CD4-positive, alpha-beta T cell (primary cell): ENCODE measurements around the gene RPL13A. TPM values are rescaled to one million over a fixed set of nuclear protein-coding genes. Genes with fewer than 3 reads are reported as not detected.

Source experiments
- ATAC-seq: fragments of 200-7000 bp; cut with Tn5 transposase; one replicate; pipeline ENCODE4 v1.10.0; 2022; ENCODE audit warnings: mild to moderate bottlenecking; ENCODE audit not compliant: poor library complexity
- CTCF ChIA-PET: fragments of 350-600 bp; sonication (Branson Sonifier 250); formaldehyde crosslinking; loops from one replicate; lab custom pipeline; 2021; ENCODE audit warnings: antibody characterized with exemption, inconsistent platforms; lab: Charles Lee
- POLR2A ChIA-PET: fragments of 350-600 bp; sonication (Branson Sonifier 250); formaldehyde crosslinking; loops from one replicate; lab custom pipeline; 2021; ENCODE audit warnings: antibody characterized with exemption, inconsistent platforms; lab: Charles Lee
- DNase-seq, 14 experiments: peaks; one replicate each; pipeline ENCODE4 v3.0.0-alpha.2; 2013 to 2020; ENCODE audit warnings: mixed read lengths in 2 of 14
- H3K27ac ChIP-seq, 2 donors: one replicate each; pipeline versions ENCODE4 v1.5.1 to v1.7.0; 2013; ENCODE audit warnings: low read length in 2 of 2, low read depth in 1 of 2, mild to moderate bottlenecking in 1 of 2
- H3K27me3 ChIP-seq, 2 experiments: 1 replicate in 1 of 2; 2 replicates in 1 of 2; pipeline versions ENCODE4 v1.6.1 to v1.7.0; 2013; ENCODE audit warnings: low read length in 2 of 2, control low read depth in 1 of 2, mild to moderate bottlenecking in 1 of 2, moderate library complexity in 1 of 2; ENCODE audit not compliant: insufficient read depth in 2 of 2, control insufficient read depth in 1 of 2
- H3K36me3 ChIP-seq: one replicate; pipeline ENCODE4 v1.6.1; 2013; ENCODE audit warnings: low read length, control low read depth; ENCODE audit not compliant: insufficient read depth
- H3K4me1 ChIP-seq: one replicate; pipeline ENCODE4 v1.6.1; 2013; ENCODE audit warnings: low read length, control low read depth; ENCODE audit not compliant: insufficient read depth
- H3K4me3 ChIP-seq: one replicate; pipeline ENCODE4 v1.5.1; 2013; ENCODE audit warnings: mild to moderate bottlenecking, low read length, moderate library complexity
- H3K9me3 ChIP-seq, 2 experiments: 1 replicate in 1 of 2; 2 replicates in 1 of 2; pipeline versions ENCODE4 v1.6.1 to v1.7.0; 2013; ENCODE audit warnings: low read length in 2 of 2, mild to moderate bottlenecking in 2 of 2, control low read depth in 1 of 2, moderate library complexity in 1 of 2; ENCODE audit not compliant: control insufficient read depth in 1 of 2, insufficient read depth in 1 of 2
- H3K27ac Mint-ChIP-seq: one replicate; pipeline ENCODE4 v1.8.0; 2020; ENCODE audit warnings: mixed read lengths
- H3K27me3 Mint-ChIP-seq: one replicate; pipeline ENCODE4 v1.8.0; 2021; ENCODE audit warnings: mixed read lengths
- H3K36me3 Mint-ChIP-seq: one replicate; pipeline ENCODE4 v1.8.0; 2021; ENCODE audit warnings: low read depth, mixed read lengths
- H3K4me1 Mint-ChIP-seq: one replicate; pipeline ENCODE4 v1.8.0; 2021; ENCODE audit warnings: low read depth, mixed read lengths
- H3K4me3 Mint-ChIP-seq: one replicate; pipeline ENCODE4 v1.8.0; 2020; ENCODE audit warnings: mild to moderate bottlenecking, mixed read lengths
- H3K9me3 Mint-ChIP-seq: one replicate; pipeline ENCODE4 v1.8.0; 2020; ENCODE audit warnings: mixed read lengths
- intact Hi-C, 2 experiments: fragments of 100-400 bp; cut with DNase I in 1 of 2; cut with micrococcal nuclease in 1 of 2; formaldehyde crosslinking; loops; one replicate each; pipeline versions ENCODE4 v1.15.1 to v1.9.0; 2023 to 2025; cut with DNase I, micrococcal nuclease
- total RNA-seq, 174 experiments: library from RNA in 2 of 174; stranded (reverse) in 2 of 174; gene quantifications; one replicate each; pipeline ENCODE4 v1.2.3 and lab custom pipeline; 2021 to 2026
- TF ChIP-seq, protein P1 (sequence below): fragments of 200-600 bp; IDR thresholded peaks from one replicate; pipeline ENCODE4 v1.8.0; 2022; ENCODE audit warnings: antibody characterized with exemption, mild to moderate bottlenecking

Gene RPL13A
- total RNA-seq, 2 experiments from 2014 or later = 5,328 to 5,481 TPM

DNA sequence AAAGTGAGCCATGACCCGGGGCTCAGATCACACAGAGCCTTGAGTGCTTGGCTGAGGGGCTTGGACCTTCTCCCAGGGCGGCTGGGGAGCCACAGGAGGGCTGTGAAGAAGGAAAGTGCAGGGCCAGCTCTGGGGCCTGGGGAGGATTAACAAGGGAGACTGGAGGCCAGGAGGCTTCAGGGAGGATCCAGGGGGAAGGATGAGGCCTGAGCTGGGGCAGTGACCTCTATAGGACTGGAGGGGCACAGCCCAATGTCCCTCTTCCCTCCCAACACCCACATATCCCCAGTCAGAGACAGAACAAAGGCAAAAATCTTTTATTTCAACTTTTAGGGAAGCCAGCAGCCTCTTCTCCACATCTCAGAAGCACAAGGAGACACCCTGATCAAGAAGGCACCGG lies 41.4 kb upstream of the RPL13A start:
- Mint-ChIP-seq H3K4me3 (peak overlapping the region; percentile 25), H3K27ac (no peak overlapping the region), H3K36me3 (peaks cover 53% of the 10 kb centered on the region), H3K4me1 (peaks cover 41% of the 10 kb centered on the region), H3K27me3 (peaks cover 22% of the 10 kb centered on the region), H3K9me3 (no peaks in the 10 kb centered on the region)
- Histone ChIP-seq H3K36me3 (peaks cover 32% of the 10 kb centered on the region), H3K4me3 (no peak overlapping the region), H3K27ac (no peak overlapping the region), H3K27me3 (peaks cover 14 to 15% of the 10 kb centered on the region in 2 experiments), H3K9me3 (no peaks in the 10 kb centered on the region), H3K4me1 (peaks cover 63% of the 10 kb centered on the region)
- TF ChIP-seq, protein P1, sequence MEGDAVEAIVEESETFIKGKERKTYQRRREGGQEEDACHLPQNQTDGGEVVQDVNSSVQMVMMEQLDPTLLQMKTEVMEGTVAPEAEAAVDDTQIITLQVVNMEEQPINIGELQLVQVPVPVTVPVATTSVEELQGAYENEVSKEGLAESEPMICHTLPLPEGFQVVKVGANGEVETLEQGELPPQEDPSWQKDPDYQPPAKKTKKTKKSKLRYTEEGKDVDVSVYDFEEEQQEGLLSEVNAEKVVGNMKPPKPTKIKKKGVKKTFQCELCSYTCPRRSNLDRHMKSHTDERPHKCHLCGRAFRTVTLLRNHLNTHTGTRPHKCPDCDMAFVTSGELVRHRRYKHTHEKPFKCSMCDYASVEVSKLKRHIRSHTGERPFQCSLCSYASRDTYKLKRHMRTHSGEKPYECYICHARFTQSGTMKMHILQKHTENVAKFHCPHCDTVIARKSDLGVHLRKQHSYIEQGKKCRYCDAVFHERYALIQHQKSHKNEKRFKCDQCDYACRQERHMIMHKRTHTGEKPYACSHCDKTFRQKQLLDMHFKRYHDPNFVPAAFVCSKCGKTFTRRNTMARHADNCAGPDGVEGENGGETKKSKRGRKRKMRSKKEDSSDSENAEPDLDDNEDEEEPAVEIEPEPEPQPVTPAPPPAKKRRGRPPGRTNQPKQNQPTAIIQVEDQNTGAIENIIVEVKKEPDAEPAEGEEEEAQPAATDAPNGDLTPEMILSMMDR = no peak
- DNase-seq (no peak), ATAC-seq (no peak)
- ChIA-PET CTCF (interaction anchor here (1.2 to 3.9 kb wide), 5 partner anchors 13 to 30 kb away, joined by 3 to 19 read pairs (median 7); partner anchors contain the start of gene FLT3LG), POLR2A (no interaction called here)
- intact Hi-C loops = loop anchor here in 1 of 2 experiments (10.0 kb wide), 1 partner anchor 451 kb away; the partner anchor contains the start of genes GYS1 and RUVBL2

GRCh38 chr19:49447485-49448431 lies 39.6 kb upstream of the RPL13A start:
- Mint-ChIP-seq H3K27ac (peak overlapping the region; percentile 20), H3K36me3 (peaks cover 62% of the 10 kb centered on the region), H3K4me3 (no peak overlapping the region), H3K4me1 (peaks cover 41% of the 10 kb centered on the region), H3K9me3 (no peaks in the 10 kb centered on the region), H3K27me3 (peaks cover 8% of the 10 kb centered on the region)
- DNase-seq (peak in 2 of 14 experiments; percentile 16 to 53), ATAC-seq (no peak)
- TF ChIP-seq, protein P1 = no peak
- intact Hi-C loops = loop anchor here in 1 of 2 experiments (10.0 kb wide), 1 partner anchor 453 kb away; the partner anchor contains the start of genes GYS1 and RUVBL2
- Histone ChIP-seq H3K27me3 (no peaks in the 10 kb centered on the region), H3K4me1 (peaks cover 63% of the 10 kb centered on the region), H3K9me3 (no peaks in the 10 kb centered on the region), H3K4me3 (no peak overlapping the region), H3K27ac (no peak overlapping the region), H3K36me3 (peaks cover 32% of the 10 kb centered on the region)
- ChIA-PET POLR2A (no interaction called here), CTCF (interaction anchor here (0.6 to 1.4 kb wide), 3 partner anchors 22 to 56 kb away, joined by 3 read pairs; no protein-coding TSS in a partner anchor)

GRCh38 chr19:49448432-49448786 lies 39.0 kb upstream of the RPL13A start:
- Histone ChIP-seq H3K27ac (no peak overlapping the region), H3K4me1 (peaks cover 63% of the 10 kb centered on the region), H3K4me3 (no peak overlapping the region), H3K36me3 (peaks cover 32% of the 10 kb centered on the region), H3K9me3 (no peaks in the 10 kb centered on the region), H3K27me3 (no peaks in the 10 kb centered on the region)
- ATAC-seq = no peak
- Mint-ChIP-seq H3K27me3 (peaks cover 4% of the 10 kb centered on the region), H3K36me3 (peaks cover 66% of the 10 kb centered on the region), H3K9me3 (no peaks in the 10 kb centered on the region), H3K27ac (peak overlapping the region; percentile 20), H3K4me1 (peaks cover 45% of the 10 kb centered on the region), H3K4me3 (peak overlapping the region; percentile 76)
- DNase-seq = no peak
- CTCF ChIA-PET = no interaction called here
- intact Hi-C loops = loop anchor here in 1 of 2 experiments (10.0 kb wide), 1 partner anchor 454 kb away; the partner anchor contains the start of genes GYS1 and RUVBL2
- TF ChIP-seq, protein P1 = no peak
- POLR2A ChIA-PET = interaction anchor here (0.7 kb wide), 1 partner anchor 28 kb away, joined by 3 read pairs; no protein-coding TSS in a partner anchor
